IMR-90 (cell line): ENCODE data around the gene AGO3. TPM values are rescaled to one million over a fixed set of nuclear protein-coding genes. Genes with fewer than 3 reads are reported as not detected.

ENCODE experiments used
- ATAC-seq: fragments of 200-7000 bp; cut with Tn5 transposase; 2 replicates; pipeline ENCODE4 v1.9.1; 2020; ENCODE audit warnings: low read depth, mild to moderate bottlenecking, moderate library complexity
- BruUV-seq: library from RNA; stranded (reverse); fragments of 400-500 nt; replicated peaks from 2 replicates; lab custom pipeline; 2021; lab: Mats Ljungman, UMichigan
- CTCF ChIA-PET: fragments of 300-600 bp; formaldehyde crosslinking; extraction: SDS; loops from one replicate; lab custom pipeline; 2021; ENCODE audit warnings: antibody characterized with exemption; lab: Yijun Ruan, JAX
- POLR2A ChIA-PET: fragments of 300-600 bp; sonication (Branson Sonifier 250); formaldehyde crosslinking; loops from one replicate; lab custom pipeline; 2022; ENCODE audit warnings: antibody characterized with exemption; ENCODE audit not compliant: unreplicated experiment; lab: Charles Lee
- DNase-seq: peaks from one replicate; pipeline ENCODE4 v3.0.0; 2013
- H2AFZ ChIP-seq: replicated peaks from 2 replicates; pipeline ENCODE3; 2013; ENCODE audit warnings: low read length, mild to moderate bottlenecking; ENCODE audit not compliant: poor library complexity
- H2AK5ac ChIP-seq: 2 replicates; pipeline ENCODE4 v1.6.1; 2013; ENCODE audit warnings: low read depth, low read length, inconsistent platforms
- H2AK9ac ChIP-seq: replicated peaks from 2 replicates; pipeline ENCODE3; 2013; ENCODE audit warnings: mild to moderate bottlenecking, low read depth, low read length, moderate library complexity; ENCODE audit not compliant: poor library complexity
- H2BK120ac ChIP-seq: 2 replicates; pipeline ENCODE4 v1.6.1; 2013; ENCODE audit warnings: low read depth, low read length, inconsistent platforms
- H2BK15ac ChIP-seq: 3 replicates; pipeline ENCODE4 v1.6.1; 2013; ENCODE audit warnings: low read depth, low read length, inconsistent platforms
- H2BK20ac ChIP-seq: 2 replicates; pipeline ENCODE4 v1.6.1; 2013; ENCODE audit warnings: low read depth, mild to moderate bottlenecking, inconsistent platforms, low read length, moderate library complexity
- H2BK5ac ChIP-seq: 2 replicates; pipeline ENCODE4 v1.6.1; 2013; ENCODE audit warnings: mild to moderate bottlenecking, low read depth, low read length, inconsistent platforms; ENCODE audit not compliant: poor library complexity, severe bottlenecking
- H3K14ac ChIP-seq: replicated peaks from 2 replicates; pipeline ENCODE4 v1.6.1; 2013; ENCODE audit warnings: low read depth, low read length, inconsistent platforms
- H3K18ac ChIP-seq: 2 replicates; pipeline ENCODE4 v1.6.1; 2013; ENCODE audit warnings: low read depth, low read length, control low read depth
- H3K23ac ChIP-seq: 2 replicates; pipeline ENCODE4 v1.6.1; 2013; ENCODE audit warnings: low read depth, low read length, inconsistent platforms
- H3K27ac ChIP-seq: 2 replicates; pipeline ENCODE4 v1.5.1; 2013; ENCODE audit warnings: mild to moderate bottlenecking, control low read depth, low read length; ENCODE audit not compliant: insufficient read depth
- H3K27me3 ChIP-seq: 2 replicates; pipeline ENCODE4 v1.6.1; 2013; ENCODE audit warnings: low read length; ENCODE audit not compliant: control insufficient read depth, insufficient read depth
- H3K36me3 ChIP-seq: 2 replicates; pipeline ENCODE4 v1.6.1; 2013; ENCODE audit warnings: low read length, mixed read lengths; ENCODE audit not compliant: control insufficient read depth, insufficient read depth
- H3K4ac ChIP-seq: 2 replicates; pipeline ENCODE4 v1.6.1; 2013; ENCODE audit warnings: low read depth, low read length, inconsistent platforms
- H3K4me1 ChIP-seq: 2 replicates; pipeline ENCODE4 v1.6.1; 2013; ENCODE audit warnings: low read length, mixed read lengths; ENCODE audit not compliant: control insufficient read depth, insufficient read depth
- H3K4me2 ChIP-seq: 2 replicates; pipeline ENCODE4 v1.6.1; 2013; ENCODE audit warnings: low read depth, mild to moderate bottlenecking, control low read depth, low read length, moderate library complexity
- H3K4me3 ChIP-seq: 2 replicates; pipeline ENCODE4 v1.5.1; 2013; ENCODE audit warnings: low read depth, mild to moderate bottlenecking, control low read depth, low read length, moderate library complexity; ENCODE audit not compliant: insufficient read depth
- H3K56ac ChIP-seq: 2 replicates; pipeline ENCODE4 v1.6.1; 2013; ENCODE audit warnings: low read length, inconsistent platforms; ENCODE audit not compliant: insufficient read depth; ENCODE audit errors: extremely low read depth
- H3K79me1 ChIP-seq, 2 experiments: 2 replicates each; pipeline ENCODE4 v1.6.1; 2013; ENCODE audit warnings: low read length in 2 of 2, inconsistent platforms in 1 of 2, low read depth in 1 of 2
- H3K9ac ChIP-seq: 2 replicates; pipeline ENCODE4 v1.6.1; 2013; ENCODE audit warnings: low read depth, low read length, control low read depth
- H3K9me1 ChIP-seq: 2 replicates; pipeline ENCODE4 v1.6.1; 2013; ENCODE audit warnings: low read length, inconsistent platforms; ENCODE audit not compliant: insufficient read depth
- H3K9me3 ChIP-seq: 2 replicates; pipeline ENCODE4 v1.6.1; 2013; ENCODE audit warnings: low read length; ENCODE audit not compliant: control insufficient read depth, insufficient read depth
- H4K20me1 ChIP-seq: 2 replicates; pipeline ENCODE4 v1.6.1; 2013; ENCODE audit warnings: low read length, inconsistent platforms; ENCODE audit not compliant: insufficient read depth
- H4K5ac ChIP-seq: 2 replicates; pipeline ENCODE4 v1.6.1; 2013; ENCODE audit warnings: mild to moderate bottlenecking, low read depth, low read length, control low read depth
- H4K8ac ChIP-seq, 2 experiments: 2 replicates each; pipeline ENCODE4 v1.6.1; 2013; ENCODE audit warnings: low read depth in 2 of 2, low read length in 2 of 2, control low read depth in 1 of 2, inconsistent platforms in 1 of 2
- H4K91ac ChIP-seq: 2 replicates; pipeline ENCODE4 v1.6.1; 2013; ENCODE audit warnings: low read depth, low read length, inconsistent platforms; ENCODE audit not compliant: insufficient read depth
- BHLHE40 ChIP-seq: fragments of 150-350 bp; IDR thresholded peaks from 2 replicates; pipeline ENCODE4 v1.6.1; 2016; ENCODE audit warnings: mild to moderate bottlenecking, low read depth, low read length
- CEBPB ChIP-seq: IDR thresholded peaks from 2 replicates; pipeline ENCODE4 v1.6.1; 2012; ENCODE audit warnings: low read depth, low read length, improper control_type of control experiment
- CHD1 ChIP-seq: IDR thresholded peaks from 2 replicates; pipeline ENCODE4 v1.6.1; 2012; ENCODE audit warnings: low read depth, low read length, improper control_type of control experiment
- FOS ChIP-seq: fragments of 150-350 bp; IDR thresholded peaks from 2 replicates; pipeline ENCODE4 v1.6.1; 2016; ENCODE audit warnings: low read depth, low read length
- MAFK ChIP-seq: IDR thresholded peaks from 2 replicates; pipeline ENCODE4 v1.6.1; 2012; ENCODE audit warnings: low read depth, low read length, improper control_type of control experiment
- MAZ ChIP-seq: IDR thresholded peaks from 2 replicates; pipeline ENCODE4 v1.6.1; 2012; ENCODE audit warnings: low read depth, mild to moderate bottlenecking, low read length, improper control_type of control experiment, moderate library complexity, borderline replicate concordance
- MXI1 ChIP-seq: IDR thresholded peaks from 2 replicates; pipeline ENCODE4 v1.6.1; 2012; ENCODE audit warnings: low read depth, mild to moderate bottlenecking, low read length, moderate library complexity, borderline replicate concordance
- NFE2L2 ChIP-seq: fragments of 150-350 bp; IDR thresholded peaks from 2 replicates; pipeline ENCODE4 v1.6.1; 2016; ENCODE audit warnings: low read depth, mild to moderate bottlenecking, low read length
- POLR2A ChIP-seq: IDR thresholded peaks from 2 replicates; pipeline ENCODE4 v1.6.1; 2012; ENCODE audit warnings: mild to moderate bottlenecking, low read depth, low read length
- RAD21 ChIP-seq: IDR thresholded peaks from 2 replicates; pipeline ENCODE4 v1.6.1; 2012; ENCODE audit warnings: low read length, improper control_type of control experiment
- RCOR1 ChIP-seq: IDR thresholded peaks from 2 replicates; pipeline ENCODE4 v1.6.1; 2012; ENCODE audit warnings: mild to moderate bottlenecking, low read length, improper control_type of control experiment; ENCODE audit not compliant: insufficient replicate concordance
- RFX5 ChIP-seq: IDR thresholded peaks from 2 replicates; pipeline ENCODE4 v1.8.0; 2012; ENCODE audit warnings: low read depth, mild to moderate bottlenecking, low read length, moderate library complexity
- SMC3 ChIP-seq: fragments of 150-350 bp; IDR thresholded peaks from 2 replicates; pipeline ENCODE4 v1.6.1; 2016; ENCODE audit warnings: low read depth, mild to moderate bottlenecking, antibody characterized with exemption, low read length, moderate library complexity
- USF2 ChIP-seq: fragments of 150-350 bp; IDR thresholded peaks from 2 replicates; pipeline ENCODE4 v1.6.1; 2017; ENCODE audit warnings: mild to moderate bottlenecking, antibody characterized with exemption, low read length, low read depth
- WGBS, 2 experiments: methylation state at CpG; one replicate each; pipeline versions ENCODE4 v1.1.5 to v1.1.7; 2013; ENCODE audit warnings: missing lambda C conversion rate in 2 of 2; ENCODE audit not compliant: insufficient read length in 1 of 2; ENCODE audit errors: extremely low coverage in 2 of 2; 5-methylcytosine and 5-hydroxymethylcytosine counted together
- dilution Hi-C: fragments of 300-500 bp; cut with HindIII; formaldehyde crosslinking; loops from one replicate; pipeline ENCODE4 v1.14.3; 2018; ENCODE audit warnings: low sequenced_read_pairs; ENCODE audit not compliant: unreplicated experiment
- in situ Hi-C: fragments of 300-500 bp; cut with MboI; formaldehyde crosslinking; loops from 3 replicates; pipeline ENCODE4 v1.14.3; 2019; ENCODE audit warnings: low sequenced_read_pairs, inconsistent platforms, mixed read lengths
- intact Hi-C: fragments of 100-400 bp; cut with micrococcal nuclease; formaldehyde crosslinking; loops from 2 replicates; pipeline ENCODE4 v1.10.0; 2022
- polyA plus RNA-seq, 3 experiments: library from polyadenylated mRNA; depleted of rRNA; stranded (reverse); fragments of >200 nt; gene quantifications; 2 replicates each; pipeline ENCODE4 v1.2.3, GENCODE V29; 2012; ENCODE audit warnings: low replicate concordance in 1 of 3
- total RNA-seq: library from RNA; depleted of rRNA; stranded (reverse); fragments of >200 nt; gene quantifications from 2 replicates; pipeline ENCODE4 v1.2.3, GENCODE V29; 2012
- TF ChIP-seq, protein P1 (sequence below): fragments of 150-350 bp; IDR thresholded peaks from 2 replicates; pipeline ENCODE4 v1.6.1; 2016; ENCODE audit warnings: low read depth, mild to moderate bottlenecking, low read length, moderate library complexity, borderline replicate concordance
- TF ChIP-seq, protein P2 (sequence below): conservative IDR thresholded peaks from 2 replicates; pipeline ENCODE4 v1.5.1; 2012; ENCODE audit warnings: mild to moderate bottlenecking, low read depth, low read length, improper control_type of control experiment

AGO3 gene
- total and polyA plus RNA-seq, 2 of the 4 experiments (the other 2 are of a cell fraction): 8.9 to 25.6 TPM

DNA sequence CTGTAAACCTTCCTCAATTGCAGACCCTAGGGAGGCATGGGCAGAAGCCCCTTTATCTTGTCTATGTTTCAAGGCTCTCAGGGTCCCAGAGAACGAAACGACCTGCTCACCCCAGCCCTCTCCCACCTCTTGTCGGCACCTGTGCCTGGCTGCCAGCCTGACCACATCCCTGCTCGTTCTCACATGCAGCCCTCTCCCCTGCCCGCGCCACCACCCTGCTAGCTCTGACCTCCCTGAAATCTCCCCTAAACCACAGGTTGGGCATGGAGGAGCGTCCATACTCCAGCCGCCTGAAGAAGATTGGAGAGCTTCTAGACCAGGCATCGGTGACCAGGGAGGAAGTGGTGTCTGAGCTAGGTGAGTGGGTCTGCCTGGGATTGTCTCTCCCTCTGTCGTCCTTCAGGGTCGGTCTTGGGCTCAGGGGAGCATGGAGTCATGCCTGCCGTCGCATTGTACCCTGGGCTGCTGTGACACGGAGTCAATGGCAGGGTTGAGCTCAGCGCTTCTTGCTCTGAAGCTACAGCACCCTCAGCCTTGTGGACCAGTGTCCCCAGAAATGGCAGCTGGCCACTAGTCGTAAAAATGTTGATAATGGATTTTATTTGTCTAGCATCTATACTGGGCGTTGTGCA is 161.4 kb downstream of the AGO3 start:
- H2BK20ac ChIP-seq: no peak overlapping the region
- no peak overlapping the region for H2AK5ac ChIP-seq
- H3K4ac ChIP-seq: no peak overlapping the region
- peaks cover 35% of the 10 kb centered on the region for H3K36me3 ChIP-seq
- CTCF ChIA-PET: no interaction called here
- no TSS peak for BruUV-seq
- H2AFZ ChIP-seq: no peak overlapping the region
- 100% methylated on average over 3 of the region's 17 CpGs; no CpG with 5 or more reads in 1 of the 2 experiments for WGBS, 2 experiments
- H3K4me1 ChIP-seq: peaks cover 2% of the 10 kb centered on the region; the same call in 1 of the 2 replicates
- no peak overlapping the region for H4K8ac ChIP-seq
- no peaks in the 10 kb centered on the region for H3K9me3 ChIP-seq
- no peaks in the 10 kb centered on the region for H3K27me3 ChIP-seq
- intact Hi-C loops (no loop called here), in situ Hi-C loops (no loop called here), dilution Hi-C loops (no loop called here)
- TF ChIP-seq MAFK (no peak), USF2 (no peak), FOS (no peak), MXI1 (no peak), RFX5 (no peak), MAZ (no peak), CEBPB (no peak), RAD21 (no peak), BHLHE40 (no peak), NFE2L2 (no peak), SMC3 (no peak), CHD1 (no peak), RCOR1 (no peak), POLR2A (no peak)
- TF ChIP-seq, protein P1, sequence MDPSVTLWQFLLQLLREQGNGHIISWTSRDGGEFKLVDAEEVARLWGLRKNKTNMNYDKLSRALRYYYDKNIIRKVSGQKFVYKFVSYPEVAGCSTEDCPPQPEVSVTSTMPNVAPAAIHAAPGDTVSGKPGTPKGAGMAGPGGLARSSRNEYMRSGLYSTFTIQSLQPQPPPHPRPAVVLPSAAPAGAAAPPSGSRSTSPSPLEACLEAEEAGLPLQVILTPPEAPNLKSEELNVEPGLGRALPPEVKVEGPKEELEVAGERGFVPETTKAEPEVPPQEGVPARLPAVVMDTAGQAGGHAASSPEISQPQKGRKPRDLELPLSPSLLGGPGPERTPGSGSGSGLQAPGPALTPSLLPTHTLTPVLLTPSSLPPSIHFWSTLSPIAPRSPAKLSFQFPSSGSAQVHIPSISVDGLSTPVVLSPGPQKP: no peak
- TF ChIP-seq, protein P2, sequence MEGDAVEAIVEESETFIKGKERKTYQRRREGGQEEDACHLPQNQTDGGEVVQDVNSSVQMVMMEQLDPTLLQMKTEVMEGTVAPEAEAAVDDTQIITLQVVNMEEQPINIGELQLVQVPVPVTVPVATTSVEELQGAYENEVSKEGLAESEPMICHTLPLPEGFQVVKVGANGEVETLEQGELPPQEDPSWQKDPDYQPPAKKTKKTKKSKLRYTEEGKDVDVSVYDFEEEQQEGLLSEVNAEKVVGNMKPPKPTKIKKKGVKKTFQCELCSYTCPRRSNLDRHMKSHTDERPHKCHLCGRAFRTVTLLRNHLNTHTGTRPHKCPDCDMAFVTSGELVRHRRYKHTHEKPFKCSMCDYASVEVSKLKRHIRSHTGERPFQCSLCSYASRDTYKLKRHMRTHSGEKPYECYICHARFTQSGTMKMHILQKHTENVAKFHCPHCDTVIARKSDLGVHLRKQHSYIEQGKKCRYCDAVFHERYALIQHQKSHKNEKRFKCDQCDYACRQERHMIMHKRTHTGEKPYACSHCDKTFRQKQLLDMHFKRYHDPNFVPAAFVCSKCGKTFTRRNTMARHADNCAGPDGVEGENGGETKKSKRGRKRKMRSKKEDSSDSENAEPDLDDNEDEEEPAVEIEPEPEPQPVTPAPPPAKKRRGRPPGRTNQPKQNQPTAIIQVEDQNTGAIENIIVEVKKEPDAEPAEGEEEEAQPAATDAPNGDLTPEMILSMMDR: no peak
- no peak overlapping the region for H2BK15ac ChIP-seq
- H3K18ac ChIP-seq: no peak overlapping the region
- H4K5ac ChIP-seq: no peak overlapping the region
- no peak overlapping the region for H3K23ac ChIP-seq
- peaks cover 5% of the 10 kb centered on the region; the same call in 1 of the 2 replicates for H3K9me1 ChIP-seq
- H4K91ac ChIP-seq: no peak overlapping the region
- H3K4me2 ChIP-seq: no peak overlapping the region
- H3K9ac ChIP-seq: no peak overlapping the region
- H4K20me1 ChIP-seq: peaks cover 7% of the 10 kb centered on the region; the same call in 1 of the 2 replicates
- no peak overlapping the region for H2BK120ac ChIP-seq
- H3K14ac ChIP-seq: no peak overlapping the region
- H3K79me1 ChIP-seq: peaks cover 38 to 47% of the 10 kb centered on the region in 2 experiments
- POLR2A ChIA-PET: no interaction called here
- no peak overlapping the region for H2BK5ac ChIP-seq
- no peak for ATAC-seq
- H3K4me3 ChIP-seq: no peak overlapping the region
- DNase-seq: no peak
- no peak overlapping the region for H3K27ac ChIP-seq
- no peak overlapping the region for H3K56ac ChIP-seq
- no peak overlapping the region for H2AK9ac ChIP-seq
